GM23338 (cell line): ENCODE data around the gene OR8B12. TPM values are rescaled to one million over a fixed set of nuclear protein-coding genes. Genes with fewer than 3 reads are reported as not detected.

Experiments
- ATAC-seq: fragments of 200-7000 bp; cut with Tn5 transposase; 3 replicates; pipeline ENCODE4 v1.9.1; 2020
- DNase-seq: peaks from one replicate; pipeline ENCODE4 v3.0.0-alpha.2; 2015; ENCODE audit warnings: low spot score
- H2AFZ ChIP-seq: fragments of 200-600 bp; sonication (generic); 2 replicates; pipeline ENCODE4 v1.8.0; 2016; ENCODE audit warnings: antibody characterized with exemption, mild to moderate bottlenecking, moderate library complexity
- H3F3A ChIP-seq: fragments of 200-600 bp; sonication (generic); replicated peaks from 2 replicates; pipeline ENCODE4 v1.8.0; 2017; ENCODE audit warnings: antibody characterized with exemption, mixed run types, low read depth
- H3K27ac ChIP-seq: fragments of 200-600 bp; sonication (generic); 2 replicates; pipeline ENCODE4 v1.6.1; 2016; ENCODE audit warnings: low read depth
- H3K27me3 ChIP-seq: fragments of 200-600 bp; sonication (generic); 2 replicates; pipeline ENCODE4 v1.8.0; 2016; ENCODE audit warnings: mild to moderate bottlenecking, mixed run types, moderate library complexity; ENCODE audit not compliant: insufficient read depth
- H3K36me3 ChIP-seq: fragments of 200-600 bp; sonication (generic); 2 replicates; pipeline ENCODE4 v1.8.0; 2016; ENCODE audit warnings: mild to moderate bottlenecking; ENCODE audit not compliant: insufficient read depth
- H3K4me1 ChIP-seq: fragments of 200-600 bp; sonication (generic); 2 replicates; pipeline ENCODE4 v1.8.0; 2016; ENCODE audit warnings: mild to moderate bottlenecking, moderate library complexity; ENCODE audit not compliant: insufficient read depth
- H3K4me2 ChIP-seq: fragments of 200-600 bp; sonication (generic); 2 replicates; pipeline ENCODE4 v1.7.1; 2017; ENCODE audit warnings: mixed run types
- H3K4me3 ChIP-seq: fragments of 200-600 bp; sonication (generic); 2 replicates; pipeline ENCODE4 v1.6.1; 2016; ENCODE audit warnings: mixed run types
- H3K79me2 ChIP-seq: fragments of 200-600 bp; sonication (generic); replicated peaks from 2 replicates; pipeline ENCODE4 v1.8.0; 2017; ENCODE audit warnings: mild to moderate bottlenecking; ENCODE audit not compliant: insufficient read depth
- H3K9me2 ChIP-seq: fragments of 200-600 bp; sonication (generic); 2 replicates; pipeline ENCODE4 v1.8.0; 2017; ENCODE audit not compliant: insufficient read depth
- H4K20me1 ChIP-seq: fragments of 200-600 bp; sonication (generic); replicated peaks from 2 replicates; pipeline ENCODE4 v1.8.0; 2017; ENCODE audit warnings: mild to moderate bottlenecking; ENCODE audit not compliant: insufficient read depth
- H3K27ac Mint-ChIP-seq: 2 replicates; pipeline ENCODE4 v1.8.0; 2020; ENCODE audit warnings: inconsistent platforms, mild to moderate bottlenecking, moderate library complexity, mixed read lengths
- H3K27me3 Mint-ChIP-seq: 3 replicates; pipeline ENCODE4 v1.8.0; 2022; ENCODE audit warnings: low read depth, mild to moderate bottlenecking, moderate library complexity, mixed read lengths, inconsistent platforms; ENCODE audit not compliant: insufficient read depth, poor library complexity
- H3K36me3 Mint-ChIP-seq: 3 replicates; pipeline ENCODE4 v1.8.0; 2021; ENCODE audit warnings: low read depth, mild to moderate bottlenecking, inconsistent platforms, moderate library complexity, mixed read lengths
- H3K4me1 Mint-ChIP-seq: 3 replicates; pipeline ENCODE4 v1.8.0; 2020; ENCODE audit warnings: mild to moderate bottlenecking, inconsistent platforms, mixed read lengths
- H3K4me3 Mint-ChIP-seq: 3 replicates; pipeline ENCODE4 v1.8.0; 2021; ENCODE audit warnings: moderate library complexity, mild to moderate bottlenecking, inconsistent platforms, mixed read lengths
- H3K9me3 Mint-ChIP-seq: 3 replicates; pipeline ENCODE4 v1.8.0; 2020; ENCODE audit warnings: moderate library complexity, mild to moderate bottlenecking, inconsistent platforms, mixed read lengths
- CREB1 ChIP-seq: fragments of 250-450 bp; sonication (Bioruptor Pico); IDR thresholded peaks from 2 replicates; pipeline ENCODE4 v1.5.0; 2020; ENCODE audit warnings: low read depth, mild to moderate bottlenecking, moderate library complexity
- EZH2phosphoT487 ChIP-seq: fragments of 200-600 bp; sonication (generic); IDR thresholded peaks from one replicate; pipeline ENCODE4 v1.8.1; 2018; ENCODE audit warnings: antibody characterized with exemption; ENCODE audit not compliant: unreplicated experiment
- JUNB ChIP-seq: IDR thresholded peaks from one replicate; pipeline ENCODE4 v1.6.1; 2016; ENCODE audit warnings: antibody characterized with exemption; ENCODE audit not compliant: unreplicated experiment
- STAT1 ChIP-seq: IDR thresholded peaks from one replicate; pipeline ENCODE4 v1.6.1; 2016; ENCODE audit warnings: antibody characterized with exemption; ENCODE audit not compliant: unreplicated experiment
- ZNF331 ChIP-seq: fragments of 250-450 bp; sonication (Bioruptor Pico); IDR thresholded peaks from 2 replicates; pipeline ENCODE4 v1.5.0; 2020; ENCODE audit warnings: low read depth, mild to moderate bottlenecking, moderate library complexity
- polyA plus RNA-seq: library from polyadenylated mRNA; unstranded; fragments of >200 nt; fragmentation: Nextera tagmentation; extraction: Ambion mirVana; gene quantifications from 2 replicates; pipeline ENCODE4 v1.2.1, GENCODE V29; 2016
- total RNA-seq: library from RNA; depleted of rRNA; stranded (reverse); fragments of >200 nt; shearing (Covaris generic); gene quantifications from 2 replicates; pipeline ENCODE4 v1.2.3, GENCODE V29; 2014
- TF ChIP-seq, protein P1 (sequence below): fragments of 250-450 bp; sonication (Bioruptor Pico); IDR thresholded peaks from 2 replicates; pipeline ENCODE4 v1.5.0; 2020; ENCODE audit warnings: mild to moderate bottlenecking, moderate library complexity
- TF ChIP-seq, protein P2 (sequence below): IDR thresholded peaks from one replicate; pipeline ENCODE4 v1.6.1; 2018; ENCODE audit warnings: antibody characterized with exemption; ENCODE audit not compliant: unreplicated experiment

OR8B12 gene
- total and polyA plus RNA-seq, 2 experiments from 2014 or later = not detected

DNA sequence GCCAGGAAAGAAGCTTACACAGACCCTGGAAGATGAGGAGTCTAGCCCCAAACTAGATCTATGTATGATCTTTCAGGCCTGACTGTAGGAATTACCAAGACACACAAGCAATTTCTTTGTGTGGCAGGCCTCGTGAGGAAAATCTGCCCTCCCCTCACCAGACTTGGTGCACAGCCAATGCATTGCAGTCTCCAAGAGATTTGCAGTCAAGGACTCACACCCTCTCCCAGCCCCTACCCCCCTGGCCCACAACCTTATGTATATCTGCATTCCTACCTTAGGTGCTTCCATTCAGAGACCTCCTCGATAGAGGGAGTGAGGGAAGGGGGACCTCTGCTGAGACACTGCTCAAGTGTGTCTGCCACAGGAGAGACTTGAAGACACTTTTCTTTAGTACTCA lies 9.8 kb downstream of the OR8B12 start (continued):
- TF ChIP-seq, protein P1, sequence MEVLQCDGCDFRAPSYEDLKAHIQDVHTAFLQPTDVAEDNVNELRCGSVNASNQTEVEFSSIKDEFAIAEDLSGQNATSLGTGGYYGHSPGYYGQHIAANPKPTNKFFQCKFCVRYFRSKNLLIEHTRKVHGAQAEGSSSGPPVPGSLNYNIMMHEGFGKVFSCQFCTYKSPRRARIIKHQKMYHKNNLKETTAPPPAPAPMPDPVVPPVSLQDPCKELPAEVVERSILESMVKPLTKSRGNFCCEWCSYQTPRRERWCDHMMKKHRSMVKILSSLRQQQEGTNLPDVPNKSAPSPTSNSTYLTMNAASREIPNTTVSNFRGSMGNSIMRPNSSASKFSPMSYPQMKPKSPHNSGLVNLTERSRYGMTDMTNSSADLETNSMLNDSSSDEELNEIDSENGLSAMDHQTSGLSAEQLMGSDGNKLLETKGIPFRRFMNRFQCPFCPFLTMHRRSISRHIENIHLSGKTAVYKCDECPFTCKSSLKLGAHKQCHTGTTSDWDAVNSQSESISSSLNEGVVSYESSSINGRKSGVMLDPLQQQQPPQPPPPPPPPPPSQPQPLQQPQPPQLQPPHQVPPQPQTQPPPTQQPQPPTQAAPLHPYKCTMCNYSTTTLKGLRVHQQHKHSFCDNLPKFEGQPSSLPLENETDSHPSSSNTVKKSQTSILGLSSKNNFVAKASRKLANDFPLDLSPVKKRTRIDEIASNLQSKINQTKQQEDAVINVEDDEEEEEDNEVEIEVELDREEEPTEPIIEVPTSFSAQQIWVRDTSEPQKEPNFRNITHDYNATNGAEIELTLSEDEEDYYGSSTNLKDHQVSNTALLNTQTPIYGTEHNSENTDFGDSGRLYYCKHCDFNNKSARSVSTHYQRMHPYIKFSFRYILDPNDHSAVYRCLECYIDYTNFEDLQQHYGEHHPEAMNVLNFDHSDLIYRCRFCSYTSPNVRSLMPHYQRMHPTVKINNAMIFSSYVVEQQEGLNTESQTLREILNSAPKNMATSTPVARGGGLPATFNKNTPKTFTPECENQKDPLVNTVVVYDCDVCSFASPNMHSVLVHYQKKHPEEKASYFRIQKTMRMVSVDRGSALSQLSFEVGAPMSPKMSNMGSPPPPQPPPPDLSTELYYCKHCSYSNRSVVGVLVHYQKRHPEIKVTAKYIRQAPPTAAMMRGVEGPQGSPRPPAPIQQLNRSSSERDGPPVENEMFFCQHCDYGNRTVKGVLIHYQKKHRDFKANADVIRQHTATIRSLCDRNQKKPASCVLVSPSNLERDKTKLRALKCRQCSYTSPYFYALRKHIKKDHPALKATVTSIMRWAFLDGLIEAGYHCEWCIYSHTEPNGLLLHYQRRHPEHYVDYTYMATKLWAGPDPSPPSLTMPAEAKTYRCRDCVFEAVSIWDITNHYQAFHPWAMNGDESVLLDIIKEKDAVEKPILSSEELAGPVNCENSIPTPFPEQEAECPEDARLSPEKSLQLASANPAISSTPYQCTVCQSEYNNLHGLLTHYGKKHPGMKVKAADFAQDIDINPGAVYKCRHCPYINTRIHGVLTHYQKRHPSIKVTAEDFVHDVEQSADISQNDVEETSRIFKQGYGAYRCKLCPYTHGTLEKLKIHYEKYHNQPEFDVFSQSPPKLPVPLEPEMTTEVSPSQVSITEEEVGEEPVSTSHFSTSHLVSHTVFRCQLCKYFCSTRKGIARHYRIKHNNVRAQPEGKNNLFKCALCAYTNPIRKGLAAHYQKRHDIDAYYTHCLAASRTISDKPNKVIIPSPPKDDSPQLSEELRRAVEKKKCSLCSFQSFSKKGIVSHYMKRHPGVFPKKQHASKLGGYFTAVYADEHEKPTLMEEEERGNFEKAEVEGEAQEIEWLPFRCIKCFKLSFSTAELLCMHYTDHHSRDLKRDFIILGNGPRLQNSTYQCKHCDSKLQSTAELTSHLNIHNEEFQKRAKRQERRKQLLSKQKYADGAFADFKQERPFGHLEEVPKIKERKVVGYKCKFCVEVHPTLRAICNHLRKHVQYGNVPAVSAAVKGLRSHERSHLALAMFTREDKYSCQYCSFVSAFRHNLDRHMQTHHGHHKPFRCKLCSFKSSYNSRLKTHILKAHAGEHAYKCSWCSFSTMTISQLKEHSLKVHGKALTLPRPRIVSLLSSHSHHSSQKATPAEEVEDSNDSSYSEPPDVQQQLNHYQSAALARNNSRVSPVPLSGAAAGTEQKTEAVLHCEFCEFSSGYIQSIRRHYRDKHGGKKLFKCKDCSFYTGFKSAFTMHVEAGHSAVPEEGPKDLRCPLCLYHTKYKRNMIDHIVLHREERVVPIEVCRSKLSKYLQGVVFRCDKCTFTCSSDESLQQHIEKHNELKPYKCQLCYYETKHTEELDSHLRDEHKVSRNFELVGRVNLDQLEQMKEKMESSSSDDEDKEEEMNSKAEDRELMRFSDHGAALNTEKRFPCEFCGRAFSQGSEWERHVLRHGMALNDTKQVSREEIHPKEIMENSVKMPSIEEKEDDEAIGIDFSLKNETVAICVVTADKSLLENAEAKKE (CRISPR knock-in tag) = no peak
- TF ChIP-seq JUNB = no peak
- TF ChIP-seq CREB1 (CRISPR knock-in tag) = no peak

GRCh38 chr11:124520550-124520854 lies 23.0 kb downstream of the OR8B12 start:
- Histone ChIP-seq H3K4me1 (no peaks in the 10 kb centered on the region), H3K27ac (no peak overlapping the region), H4K20me1 (no peaks in the 10 kb centered on the region), H3K36me3 (no peaks in the 10 kb centered on the region), H3K27me3 (no peaks in the 10 kb centered on the region), H3K79me2 (no peaks in the 10 kb centered on the region), H3K4me2 (no peak overlapping the region), H3K9me2 (no peaks in the 10 kb centered on the region), H2AFZ (no peak overlapping the region), H3F3A (no peaks in the 10 kb centered on the region), H3K4me3 (no peak overlapping the region)
- Mint-ChIP-seq H3K4me3 (no peak overlapping the region), H3K36me3 (no peaks in the 10 kb centered on the region), H3K27me3 (no peaks in the 10 kb centered on the region), H3K9me3 (no peaks in the 10 kb centered on the region), H3K4me1 (no peaks in the 10 kb centered on the region), H3K27ac (no peak overlapping the region)
- ATAC-seq (no peak), DNase-seq (no peak)
- TF ChIP-seq STAT1 (no peak), ZNF331 (CRISPR knock-in tag) (no peak), EZH2phosphoT487 (no peak), CREB1 (CRISPR knock-in tag) (no peak)
- TF ChIP-seq, protein P2, sequence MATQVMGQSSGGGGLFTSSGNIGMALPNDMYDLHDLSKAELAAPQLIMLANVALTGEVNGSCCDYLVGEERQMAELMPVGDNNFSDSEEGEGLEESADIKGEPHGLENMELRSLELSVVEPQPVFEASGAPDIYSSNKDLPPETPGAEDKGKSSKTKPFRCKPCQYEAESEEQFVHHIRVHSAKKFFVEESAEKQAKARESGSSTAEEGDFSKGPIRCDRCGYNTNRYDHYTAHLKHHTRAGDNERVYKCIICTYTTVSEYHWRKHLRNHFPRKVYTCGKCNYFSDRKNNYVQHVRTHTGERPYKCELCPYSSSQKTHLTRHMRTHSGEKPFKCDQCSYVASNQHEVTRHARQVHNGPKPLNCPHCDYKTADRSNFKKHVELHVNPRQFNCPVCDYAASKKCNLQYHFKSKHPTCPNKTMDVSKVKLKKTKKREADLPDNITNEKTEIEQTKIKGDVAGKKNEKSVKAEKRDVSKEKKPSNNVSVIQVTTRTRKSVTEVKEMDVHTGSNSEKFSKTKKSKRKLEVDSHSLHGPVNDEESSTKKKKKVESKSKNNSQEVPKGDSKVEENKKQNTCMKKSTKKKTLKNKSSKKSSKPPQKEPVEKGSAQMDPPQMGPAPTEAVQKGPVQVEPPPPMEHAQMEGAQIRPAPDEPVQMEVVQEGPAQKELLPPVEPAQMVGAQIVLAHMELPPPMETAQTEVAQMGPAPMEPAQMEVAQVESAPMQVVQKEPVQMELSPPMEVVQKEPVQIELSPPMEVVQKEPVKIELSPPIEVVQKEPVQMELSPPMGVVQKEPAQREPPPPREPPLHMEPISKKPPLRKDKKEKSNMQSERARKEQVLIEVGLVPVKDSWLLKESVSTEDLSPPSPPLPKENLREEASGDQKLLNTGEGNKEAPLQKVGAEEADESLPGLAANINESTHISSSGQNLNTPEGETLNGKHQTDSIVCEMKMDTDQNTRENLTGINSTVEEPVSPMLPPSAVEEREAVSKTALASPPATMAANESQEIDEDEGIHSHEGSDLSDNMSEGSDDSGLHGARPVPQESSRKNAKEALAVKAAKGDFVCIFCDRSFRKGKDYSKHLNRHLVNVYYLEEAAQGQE = no peak
- TF ChIP-seq, protein P1 (CRISPR knock-in tag) = no peak
